Measurements from ENCODE around the gene CCR5AS.

Gene CCR5AS

GRCh38 chr3:46397111-46397510 is 9.8 kb downstream of the CCR5AS start:
- no peaks in the 10 kb centered on the region for H3K9me3 ChIP-seq (replicated peaks in 1 of 2; ENCODE audit: control insufficient read depth in 1 of 2, insufficient read depth in 1 of 2, low read length in 2 of 2)
- no peaks in the 10 kb centered on the region for H3K79me2 ChIP-seq (ENCODE audit: insufficient read depth, low read length)
- H2AFZ ChIP-seq (ENCODE audit: insufficient read depth, low read depth, low read length, poor library complexity, severe bottlenecking), result peak overlapping the region; percentile 58
- WGBS (ENCODE audit: insufficient coverage), result 100% methylated on average over 4 of the region's 7 CpGs
- Mint-ChIP-seq H3K4me1 (peaks cover 47% of the 10 kb centered on the region), H3K4me3 (no peak overlapping the region), H3K27ac (peak overlapping the region in 6 of 7 donors; percentile 23 to 88 (median 82)), H3K36me3 (peaks cover 0 to 5% of the 10 kb centered on the region in 2 donors), H3K9me3 (peaks cover 0 to 2% (median 0%) of the 10 kb centered on the region in 7 donors), H3K27me3 (ENCODE audit: low read depth in 3 of 3) (peaks cover 0 to 4% (median 0%) of the 10 kb centered on the region in 3 donors)
- no peak for DNase-seq
- intact Hi-C loops (cut with micrococcal nuclease), result no loop called here
- peak overlapping the region in 1 of 2 donors; percentile 70 for H3K27ac ChIP-seq (ENCODE audit: low read depth in 1 of 2, low read length in 2 of 2)
- H3K9ac ChIP-seq (ENCODE audit: insufficient read depth, low read length, poor library complexity, severe bottlenecking), result no peak overlapping the region
- H3K27me3 ChIP-seq (ENCODE audit: control insufficient read depth in 2 of 2, insufficient read depth in 2 of 2, low read length in 2 of 2), result no peaks in the 10 kb centered on the region
- no peak for TF ChIP-seq CTCF (IDR thresholded peaks at IDR 0.05)
- H4K20me1 ChIP-seq (ENCODE audit: insufficient read depth, low read length), result no peaks in the 10 kb centered on the region
- no peaks in the 10 kb centered on the region for H3K36me3 ChIP-seq (replicated peaks in 1 of 2; ENCODE audit: control insufficient read depth in 1 of 2, insufficient read depth in 2 of 2, low read length in 2 of 2)
- H3K4me3 ChIP-seq (replicated peaks in 1 of 3; ENCODE audit: low read depth in 2 of 3, low read length in 3 of 3), result no peak overlapping the region
- no peak overlapping the region for H3K4me2 ChIP-seq (replicated peaks; ENCODE audit: extremely low read depth, low read length, poor library complexity, severe bottlenecking)
- H3K4me1 ChIP-seq (ENCODE audit: control insufficient read depth in 1 of 2, insufficient read depth in 2 of 2, low read length in 2 of 2), result peaks cover 48 to 57% of the 10 kb centered on the region in 2 donors

GRCh38 chr3:46395766-46396530 is 10.9 kb downstream of the CCR5AS start:
- Mint-ChIP-seq H3K4me1 (peaks cover 47% of the 10 kb centered on the region), H3K27ac (peak overlapping the region; percentile 71 to 88 (median 82)), H3K36me3 (peaks cover 0 to 5% of the 10 kb centered on the region in 2 donors), H3K4me3 (no peak overlapping the region), H3K27me3 (ENCODE audit: low read depth in 3 of 3) (peaks cover 0 to 4% (median 0%) of the 10 kb centered on the region in 3 donors), H3K9me3 (peaks cover 0 to 2% (median 0%) of the 10 kb centered on the region in 7 donors)
- H3K27me3 ChIP-seq (ENCODE audit: control insufficient read depth in 2 of 2, insufficient read depth in 2 of 2, low read length in 2 of 2), result no peaks in the 10 kb centered on the region
- H3K9ac ChIP-seq (ENCODE audit: insufficient read depth, low read length, poor library complexity, severe bottlenecking), result no peak overlapping the region
- no peaks in the 10 kb centered on the region for H3K9me3 ChIP-seq (replicated peaks in 1 of 2; ENCODE audit: control insufficient read depth in 1 of 2, insufficient read depth in 1 of 2, low read length in 2 of 2)
- peak overlapping the region; percentile 58 for H2AFZ ChIP-seq (ENCODE audit: insufficient read depth, low read depth, low read length, poor library complexity, severe bottlenecking)
- H4K20me1 ChIP-seq (ENCODE audit: insufficient read depth, low read length), result no peaks in the 10 kb centered on the region
- peaks cover 48 to 57% of the 10 kb centered on the region in 2 donors for H3K4me1 ChIP-seq (ENCODE audit: control insufficient read depth in 1 of 2, insufficient read depth in 2 of 2, low read length in 2 of 2)
- WGBS (ENCODE audit: insufficient coverage), result no CpG with 5 or more reads among the region's 6 CpGs
- H3K4me2 ChIP-seq (replicated peaks; ENCODE audit: extremely low read depth, low read length, poor library complexity, severe bottlenecking), result no peak overlapping the region
- intact Hi-C loops (cut with micrococcal nuclease), result no loop called here
- no peak for TF ChIP-seq CTCF (IDR thresholded peaks at IDR 0.05)
- H3K36me3 ChIP-seq (replicated peaks in 1 of 2; ENCODE audit: control insufficient read depth in 1 of 2, insufficient read depth in 2 of 2, low read length in 2 of 2), result no peaks in the 10 kb centered on the region
- no peaks in the 10 kb centered on the region for H3K79me2 ChIP-seq (ENCODE audit: insufficient read depth, low read length)
- peak; percentile 75 to 93 (median 81) for DNase-seq
- peak overlapping the region; percentile 59 to 70 for H3K27ac ChIP-seq (ENCODE audit: low read depth in 1 of 2, low read length in 2 of 2)
- no peak overlapping the region for H3K4me3 ChIP-seq (replicated peaks in 1 of 3; ENCODE audit: low read depth in 2 of 3, low read length in 3 of 3)

Data from CD14-positive monocyte (primary cell).